Measurements from ENCODE around the gene GTF2IRD1.
"Not testable (repeated sequence)": the region's sequence is repeated elsewhere in the genome, so short reads cannot be mapped to it uniquely, and the experiment has no call there.

GTF2IRD1 gene

GRCh38 chr7:74625446-74625845 lies 171.7 kb downstream of the GTF2IRD1 start:
- H3K27me3 ChIP-seq (ENCODE audit: insufficient read depth, low read length) = no peaks in the 10 kb centered on the region
- no peak overlapping the region for H2AFZ ChIP-seq (ENCODE audit: low read length, unreplicated experiment)
- no peaks in the 10 kb centered on the region for H3K4me1 ChIP-seq (ENCODE audit: control insufficient read depth, insufficient read depth, low read length, unreplicated experiment)
- no peaks in the 10 kb centered on the region for H3K36me3 ChIP-seq (ENCODE audit: insufficient read depth, low read length)
- H3K79me2 ChIP-seq (ENCODE audit: control insufficient read depth, insufficient read depth, low read length, unreplicated experiment) = no peaks in the 10 kb centered on the region
- no peak overlapping the region for H3K27ac ChIP-seq (ENCODE audit: low read depth, low read length)
- H3K4me3 ChIP-seq (ENCODE audit: low read depth, low read length) = no peak overlapping the region

DNA sequence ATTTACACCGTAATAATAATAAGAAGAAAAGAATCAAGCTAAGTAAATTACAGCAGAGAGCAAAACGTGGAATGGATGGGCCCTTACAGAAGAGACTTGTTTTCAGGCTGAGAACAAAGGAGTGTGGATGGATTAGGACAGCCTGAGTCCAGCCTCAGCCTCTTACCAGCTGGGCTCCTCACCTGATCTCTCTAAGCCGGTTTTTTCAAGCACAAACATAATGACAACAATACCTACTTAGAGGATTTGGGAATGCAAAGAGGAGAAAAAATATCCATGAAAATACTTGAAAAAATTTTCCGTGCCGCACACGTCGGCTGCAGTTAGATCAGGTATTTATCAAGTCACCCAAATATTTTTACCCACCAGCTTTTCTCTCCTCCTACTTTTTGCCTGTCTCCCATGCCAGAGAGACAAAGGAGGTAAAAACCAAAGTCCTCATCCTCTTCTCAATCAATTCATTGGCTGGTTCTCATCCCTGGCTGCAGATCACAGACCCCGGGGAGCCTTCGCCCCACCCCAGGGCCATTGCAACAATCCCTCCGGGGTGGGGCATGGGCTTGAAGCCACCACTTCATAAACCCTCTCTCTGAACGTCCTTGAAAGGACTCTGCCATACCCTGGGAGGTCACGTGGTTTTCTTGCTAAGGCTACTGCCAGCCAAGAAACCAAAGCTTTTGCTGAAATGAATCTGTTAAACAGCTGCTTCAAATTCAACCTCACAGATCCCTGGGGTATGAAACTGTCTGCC lies 174.1 kb downstream of the GTF2IRD1 start:
- no peaks in the 10 kb centered on the region for H3K27me3 ChIP-seq (ENCODE audit: insufficient read depth, low read length)
- peak overlapping the region; percentile 89 for H2AFZ ChIP-seq (ENCODE audit: low read length, unreplicated experiment)
- H3K4me3 ChIP-seq (ENCODE audit: low read depth, low read length) = 0 out of 2 replicates have a peak overlapping the region, but pooled peaks have one; percentile 26
- H3K27ac ChIP-seq (ENCODE audit: low read depth, low read length) = no peak overlapping the region
- H3K36me3 ChIP-seq (ENCODE audit: insufficient read depth, low read length) = no peaks in the 10 kb centered on the region
- no peaks in the 10 kb centered on the region for H3K4me1 ChIP-seq (ENCODE audit: control insufficient read depth, insufficient read depth, low read length, unreplicated experiment)
- no peaks in the 10 kb centered on the region for H3K79me2 ChIP-seq (ENCODE audit: control insufficient read depth, insufficient read depth, low read length, unreplicated experiment)

- H3K27me3 ChIP-seq (ENCODE audit: insufficient read depth, low read length) = no peaks in the 10 kb centered on the region
- no peak overlapping the region for H2AFZ ChIP-seq (ENCODE audit: low read length, unreplicated experiment)
- no peaks in the 10 kb centered on the region for H3K79me2 ChIP-seq (ENCODE audit: control insufficient read depth, insufficient read depth, low read length, unreplicated experiment)
- no peak overlapping the region for H3K27ac ChIP-seq (ENCODE audit: low read depth, low read length)
- H3K4me1 ChIP-seq (ENCODE audit: control insufficient read depth, insufficient read depth, low read length, unreplicated experiment) = peaks cover 11% of the 10 kb centered on the region
- H3K4me3 ChIP-seq (ENCODE audit: low read depth, low read length) = no peak overlapping the region
- H3K36me3 ChIP-seq (ENCODE audit: insufficient read depth, low read length) = no peaks in the 10 kb centered on the region
Measured at GRCh38 chr7:74632505-74632904, 178.8 kb downstream of the GTF2IRD1 start.

DNA sequence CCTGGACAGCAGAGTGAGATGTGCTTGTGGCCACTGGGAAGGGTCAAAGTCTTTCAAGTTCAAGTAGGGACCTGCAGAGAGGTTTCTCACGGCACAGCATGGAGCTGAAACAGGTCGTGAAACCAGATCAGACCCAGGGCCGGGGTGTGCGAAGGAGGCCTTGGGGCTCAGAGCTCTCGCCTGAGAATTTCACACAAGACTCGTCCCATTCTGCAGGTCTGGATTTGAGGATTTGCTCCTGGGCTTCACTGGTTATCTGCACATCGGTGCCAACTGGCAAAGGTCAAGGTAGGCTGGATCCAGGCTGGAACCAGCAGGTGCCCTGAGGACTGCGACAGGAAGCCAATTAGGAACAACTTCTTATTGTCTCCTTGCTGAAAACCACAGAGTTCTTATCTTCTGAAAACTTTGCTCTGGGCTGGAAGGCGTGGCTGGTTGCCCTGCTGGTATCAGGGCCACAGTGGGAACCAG lies 179.8 kb downstream of the GTF2IRD1 start:
- Histone ChIP-seq H3K36me3 (ENCODE audit: insufficient read depth, low read length) (no peaks in the 10 kb centered on the region), H2AFZ (ENCODE audit: low read length, unreplicated experiment) (no peak overlapping the region), H3K27me3 (ENCODE audit: insufficient read depth, low read length) (no peaks in the 10 kb centered on the region), H3K4me1 (ENCODE audit: control insufficient read depth, insufficient read depth, low read length, unreplicated experiment) (peaks cover 11% of the 10 kb centered on the region), H3K27ac (ENCODE audit: low read depth, low read length) (no peak overlapping the region), H3K4me3 (ENCODE audit: low read depth, low read length) (no peak overlapping the region), H3K79me2 (ENCODE audit: control insufficient read depth, insufficient read depth, low read length, unreplicated experiment) (no peaks in the 10 kb centered on the region)

GRCh38 chr7:74637745-74638144 lies 184.0 kb downstream of the GTF2IRD1 start:
- H3K79me2 ChIP-seq (ENCODE audit: control insufficient read depth, insufficient read depth, low read length, unreplicated experiment) = no peaks in the 10 kb centered on the region
- H3K36me3 ChIP-seq (ENCODE audit: insufficient read depth, low read length) = no peaks in the 10 kb centered on the region
- H3K27me3 ChIP-seq (ENCODE audit: insufficient read depth, low read length) = no peaks in the 10 kb centered on the region
- no peak overlapping the region for H3K4me3 ChIP-seq (ENCODE audit: low read depth, low read length)
- H3K4me1 ChIP-seq (ENCODE audit: control insufficient read depth, insufficient read depth, low read length, unreplicated experiment) = peaks cover 11% of the 10 kb centered on the region
- H3K27ac ChIP-seq (ENCODE audit: low read depth, low read length) = no peak overlapping the region
- H2AFZ ChIP-seq (ENCODE audit: low read length, unreplicated experiment) = no peak overlapping the region

DNA sequence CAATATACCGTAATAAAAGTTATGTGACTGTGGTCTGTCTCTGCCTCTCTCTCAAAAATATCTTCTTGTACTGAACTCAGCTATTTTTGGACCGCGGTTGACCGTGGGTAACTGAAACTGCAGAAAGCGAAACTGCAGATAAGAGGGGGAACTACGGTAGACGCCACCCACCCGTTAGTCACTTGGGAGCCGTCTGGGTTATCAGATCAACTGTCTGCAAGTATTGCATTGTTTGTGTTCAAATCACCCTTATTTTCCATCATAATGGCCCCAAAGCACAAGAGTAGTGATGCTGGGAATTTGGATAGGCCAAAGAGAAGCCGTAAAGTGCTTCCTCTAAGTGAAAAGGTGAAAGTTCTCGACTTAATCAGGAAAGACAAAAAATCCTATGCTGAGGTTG lies 196.3 kb downstream of the GTF2IRD1 start:
- H2AFZ ChIP-seq (ENCODE audit: low read length, unreplicated experiment) = peak overlapping the region; percentile 59
- H3K4me3 ChIP-seq (ENCODE audit: low read depth, low read length) = peak overlapping the region; percentile 74
- not testable (repeated sequence) for H3K27me3 ChIP-seq (ENCODE audit: insufficient read depth, low read length); H3K36me3 ChIP-seq (ENCODE audit: insufficient read depth, low read length); H3K79me2 ChIP-seq (ENCODE audit: control insufficient read depth, insufficient read depth, low read length, unreplicated experiment); H3K27ac ChIP-seq (ENCODE audit: low read depth, low read length); H3K4me1 ChIP-seq (ENCODE audit: control insufficient read depth, insufficient read depth, low read length, unreplicated experiment)

DNA sequence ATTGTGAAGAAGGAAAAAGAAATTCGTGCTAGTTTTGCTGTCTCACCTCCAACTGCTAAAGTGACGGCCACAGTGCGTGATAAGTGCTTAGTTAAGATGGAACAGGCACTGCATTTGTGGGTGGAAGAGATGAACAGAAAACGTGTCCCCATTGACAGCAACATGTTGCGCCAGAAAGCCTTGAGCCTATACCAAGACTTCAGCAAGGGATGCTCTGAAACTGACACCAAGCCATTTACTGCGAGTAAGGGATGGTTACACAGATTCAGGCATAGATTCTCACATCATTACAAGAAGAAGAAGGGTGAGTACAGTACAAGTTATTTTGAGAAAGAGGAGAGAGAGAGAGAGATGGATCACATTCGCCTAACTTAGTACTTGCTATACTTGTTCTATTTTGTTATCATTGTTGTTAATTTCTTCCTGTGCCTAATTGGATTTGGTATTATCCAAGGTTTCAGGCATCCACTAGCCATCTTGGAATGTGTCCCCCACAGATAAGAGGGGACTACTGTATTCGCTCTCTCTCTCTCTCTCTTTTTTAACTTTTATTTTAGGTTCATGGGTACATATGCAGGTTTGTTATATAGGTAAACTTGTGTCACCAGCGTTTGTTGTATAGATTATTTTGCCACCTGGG lies 196.9 kb downstream of the GTF2IRD1 start:
- not testable (repeated sequence) for H2AFZ ChIP-seq (ENCODE audit: low read length, unreplicated experiment); H3K36me3 ChIP-seq (ENCODE audit: insufficient read depth, low read length); H3K4me1 ChIP-seq (ENCODE audit: control insufficient read depth, insufficient read depth, low read length, unreplicated experiment); H3K27ac ChIP-seq (ENCODE audit: low read depth, low read length); H3K27me3 ChIP-seq (ENCODE audit: insufficient read depth, low read length); H3K79me2 ChIP-seq (ENCODE audit: control insufficient read depth, insufficient read depth, low read length, unreplicated experiment)
- peak overlapping the region; percentile 74 for H3K4me3 ChIP-seq (ENCODE audit: low read depth, low read length)

GRCh38 chr7:74651133-74651504 lies 197.4 kb downstream of the GTF2IRD1 start:
- not testable (repeated sequence) for H3K27ac ChIP-seq (ENCODE audit: low read depth, low read length); H3K4me1 ChIP-seq (ENCODE audit: control insufficient read depth, insufficient read depth, low read length, unreplicated experiment); H2AFZ ChIP-seq (ENCODE audit: low read length, unreplicated experiment); H3K36me3 ChIP-seq (ENCODE audit: insufficient read depth, low read length); H3K27me3 ChIP-seq (ENCODE audit: insufficient read depth, low read length); H3K79me2 ChIP-seq (ENCODE audit: control insufficient read depth, insufficient read depth, low read length, unreplicated experiment); H3K4me3 ChIP-seq (ENCODE audit: low read depth, low read length)

All from ACC112 (cell line).